KBM-7 (cell line): ENCODE data around the gene SPDYE3.
A peak's percentile ranks its signal among the peaks of the same experiment; 100 is the strongest.
"Not testable (repeated sequence)": the region's sequence is repeated elsewhere in the genome, so short reads cannot be mapped to it uniquely, and the experiment has no call there.

Experiments used
- DNase-seq: peaks from one replicate; pipeline ENCODE4 v3.0.0-alpha.2; 2015
- in situ Hi-C: fragments of 300-500 bp; cut with MboI; formaldehyde crosslinking; loops from 2 replicates; pipeline ENCODE4 v1.14.3; 2020; ENCODE audit warnings: low sequenced_read_pairs, low pct_unique_long_range_greater_than_20kb, mixed read lengths

Gene SPDYE3

DNA sequence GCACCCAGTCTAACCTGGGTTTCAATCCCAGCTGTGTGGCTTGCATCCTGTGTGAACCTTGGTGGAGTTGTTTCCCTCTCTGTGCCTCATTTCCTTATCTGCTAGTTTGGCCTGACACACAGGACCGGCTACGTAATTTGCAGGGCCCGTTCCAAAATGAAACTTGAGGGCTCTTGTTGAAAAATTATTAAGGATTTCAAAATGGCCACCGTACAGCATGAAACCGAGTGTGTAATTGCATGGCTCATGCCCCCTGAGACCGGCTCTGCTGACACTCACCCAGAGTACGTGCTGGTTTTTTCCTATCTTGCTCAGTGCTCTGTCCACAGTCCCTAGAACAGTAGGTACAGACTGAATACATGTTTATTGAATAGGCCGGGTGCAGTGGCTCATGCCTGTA lies 24.4 kb upstream of the SPDYE3 start:
- in situ Hi-C loops, DNase-seq: not testable (repeated sequence)

DNA sequence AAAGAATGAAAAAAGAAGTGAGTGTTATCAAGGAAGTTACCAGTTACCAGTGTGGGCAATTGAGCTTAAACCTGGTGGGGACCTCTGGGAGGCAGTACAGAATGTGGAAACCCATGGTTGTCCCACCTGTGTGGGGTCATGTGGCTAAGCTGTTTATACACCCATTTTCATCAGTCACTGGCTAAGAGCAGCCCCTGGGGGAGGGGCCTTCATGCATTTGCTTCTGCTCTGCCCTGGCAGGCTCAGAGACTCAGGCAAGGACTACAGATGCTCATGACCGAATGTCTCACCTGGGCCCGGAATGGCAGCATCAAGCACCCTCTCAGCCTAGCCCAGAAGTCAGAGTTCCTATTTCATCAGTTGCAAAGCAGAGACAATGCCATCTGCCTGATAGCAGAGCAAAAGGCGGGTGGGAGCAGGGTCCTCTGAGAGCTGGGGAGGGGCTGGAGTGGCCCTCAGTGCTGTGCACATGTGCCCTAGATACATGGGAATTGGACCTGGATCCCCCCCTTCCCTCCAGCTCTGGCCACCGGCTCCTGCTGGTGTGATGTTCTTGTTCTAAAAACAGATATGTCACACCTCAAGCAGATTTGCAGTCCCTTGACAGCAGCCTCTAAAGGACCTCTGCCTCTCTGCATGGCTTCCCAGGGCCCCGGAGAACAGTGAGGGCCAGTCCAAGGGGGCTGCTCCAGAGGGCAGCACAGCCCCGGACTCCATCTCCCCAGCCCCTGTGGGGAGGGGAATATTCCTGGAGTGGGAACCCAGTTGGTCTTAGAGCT lies 20.1 kb upstream of the SPDYE3 start:
- DNase-seq, in situ Hi-C loops: not testable (repeated sequence)

DNA sequence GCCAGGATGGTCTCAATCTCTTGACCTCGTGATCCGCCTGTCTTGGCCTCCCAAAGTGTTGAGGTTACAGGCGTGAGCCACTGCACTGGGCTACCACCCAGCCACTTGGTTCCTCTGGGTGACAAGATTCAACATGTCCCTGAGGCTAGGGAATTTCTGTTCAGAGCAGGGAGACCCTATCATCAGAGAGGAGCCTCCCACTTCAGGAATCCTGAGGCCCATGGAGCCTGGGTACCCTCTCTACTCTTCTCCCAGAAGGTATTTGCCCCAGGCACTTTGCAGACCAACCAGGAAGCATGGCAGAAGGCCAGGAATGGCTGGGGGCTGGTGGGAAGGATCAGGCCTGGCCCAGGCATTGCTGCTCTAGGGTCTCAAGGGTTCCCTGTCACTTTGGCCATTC lies 19.2 kb upstream of the SPDYE3 start:
- in situ Hi-C loops, DNase-seq: not testable (repeated sequence)

DNA sequence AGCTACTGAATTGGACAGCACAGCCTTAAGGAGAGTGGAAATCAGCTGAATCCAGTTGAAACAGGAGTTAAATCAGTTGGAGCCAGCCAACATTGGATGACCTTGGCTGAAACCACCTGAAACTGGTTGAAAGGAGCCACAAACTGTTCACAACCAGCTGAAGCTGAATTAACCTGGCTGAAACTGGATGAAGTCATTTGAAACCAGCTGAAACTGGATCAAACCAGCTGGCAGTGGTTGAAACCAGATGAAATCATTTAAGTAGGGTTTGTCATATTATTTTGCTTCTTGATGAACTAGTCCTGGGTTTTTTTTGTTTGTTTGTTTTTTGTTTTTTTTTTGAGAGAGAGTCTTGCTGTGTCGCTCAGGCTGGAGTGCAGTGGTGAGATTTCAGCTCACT lies 15.3 kb upstream of the SPDYE3 start:
- in situ Hi-C loops, DNase-seq: not testable (repeated sequence)

DNA sequence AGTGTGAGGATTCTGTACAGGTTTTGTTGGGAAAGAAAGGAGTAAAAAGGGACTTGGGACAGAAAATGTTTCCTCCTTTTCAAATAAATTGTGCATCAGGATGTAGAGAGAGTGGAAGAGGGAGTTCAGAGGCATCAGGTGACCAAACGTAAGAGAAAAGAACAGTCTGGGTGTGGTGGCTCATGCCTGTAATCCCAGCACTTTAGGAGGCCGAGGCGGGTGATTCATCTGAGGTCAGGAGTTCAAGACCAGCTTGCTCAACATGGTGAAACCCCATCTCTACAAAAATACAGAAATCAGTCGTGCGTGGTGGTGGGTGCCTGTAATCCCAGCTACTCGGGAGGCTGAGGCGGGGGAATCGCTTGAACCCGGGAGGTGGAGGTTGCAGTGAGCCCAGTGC lies 12.2 kb upstream of the SPDYE3 start:
- in situ Hi-C loops, DNase-seq: not testable (repeated sequence)

DNA sequence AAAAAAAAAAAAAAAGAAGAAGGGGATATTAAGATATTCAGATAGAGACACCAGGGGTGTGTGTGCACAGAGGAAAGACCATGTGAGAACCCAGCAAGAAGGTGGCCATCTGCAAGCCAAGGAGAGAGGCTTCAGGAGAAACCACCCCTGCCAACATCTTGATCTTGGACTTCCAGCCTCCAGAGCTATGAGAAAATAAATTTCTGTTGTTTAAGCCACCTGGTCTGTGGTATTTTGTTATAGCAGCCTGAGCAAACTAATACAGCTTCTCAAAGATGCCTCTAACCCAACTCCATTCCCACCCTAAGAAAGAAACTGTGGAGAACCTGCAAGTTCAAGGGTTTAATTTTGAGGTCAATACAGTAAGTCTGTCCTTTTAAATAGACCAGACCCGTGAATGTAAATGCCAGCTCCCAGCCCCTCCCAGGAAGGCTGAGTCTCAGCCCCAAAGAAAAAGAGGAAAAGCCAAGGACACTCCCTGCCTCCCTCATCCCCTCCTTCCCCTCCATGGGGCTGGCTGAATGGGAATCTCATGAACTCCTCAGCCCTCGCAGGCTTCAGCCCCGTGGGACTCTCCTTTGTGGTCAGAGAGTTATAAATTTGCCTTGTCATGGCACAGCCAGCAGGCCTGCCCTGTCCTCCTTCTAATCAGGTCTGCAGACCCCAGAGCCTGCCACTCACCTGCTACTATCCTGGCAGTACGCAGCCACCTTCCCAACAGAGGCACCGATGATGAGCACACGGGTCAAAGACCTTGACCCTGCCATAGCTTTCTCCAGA lies 9.5 kb upstream of the SPDYE3 start:
- in situ Hi-C loops, DNase-seq: not testable (repeated sequence)

DNA sequence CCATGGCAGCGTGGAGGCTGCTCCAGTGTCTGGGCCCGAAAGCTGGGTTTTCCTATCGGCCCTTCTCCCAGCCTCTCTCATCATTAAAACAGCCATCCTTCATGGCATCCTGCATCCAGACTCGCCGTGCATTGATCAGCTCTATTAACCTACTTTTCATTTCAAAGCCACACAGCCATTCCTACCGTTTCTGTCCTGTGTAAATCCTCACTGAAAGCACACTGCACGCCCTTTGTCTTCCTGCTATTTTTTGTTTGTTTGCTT lies 8.9 kb upstream of the SPDYE3 start:
- in situ Hi-C loops: not testable (repeated sequence)

DNA sequence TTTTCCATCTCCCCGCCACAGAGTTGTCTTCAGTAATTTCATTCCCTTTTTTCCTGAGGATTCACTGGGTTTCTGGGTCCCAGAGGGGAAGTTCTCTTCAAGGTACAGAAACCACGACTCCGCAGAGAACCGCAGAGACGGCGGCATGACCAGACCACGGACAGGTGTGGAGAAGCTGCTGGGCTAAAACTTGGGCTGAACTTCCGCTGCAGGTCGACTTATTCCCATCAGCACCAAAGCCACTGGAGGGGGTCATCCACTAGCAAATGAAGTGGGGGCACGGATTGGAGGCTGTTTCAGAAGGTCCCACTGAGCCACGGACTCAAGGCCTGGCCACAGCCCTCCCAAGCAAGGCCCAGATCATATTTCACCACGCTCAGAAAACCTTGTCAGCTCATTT lies 3.0 kb upstream of the SPDYE3 start:
- in situ Hi-C loops, DNase-seq: not testable (repeated sequence)

More for the DNA sequence above, 8.9 kb upstream of the SPDYE3 start:
- DNase-seq: not testable (repeated sequence)

DNA sequence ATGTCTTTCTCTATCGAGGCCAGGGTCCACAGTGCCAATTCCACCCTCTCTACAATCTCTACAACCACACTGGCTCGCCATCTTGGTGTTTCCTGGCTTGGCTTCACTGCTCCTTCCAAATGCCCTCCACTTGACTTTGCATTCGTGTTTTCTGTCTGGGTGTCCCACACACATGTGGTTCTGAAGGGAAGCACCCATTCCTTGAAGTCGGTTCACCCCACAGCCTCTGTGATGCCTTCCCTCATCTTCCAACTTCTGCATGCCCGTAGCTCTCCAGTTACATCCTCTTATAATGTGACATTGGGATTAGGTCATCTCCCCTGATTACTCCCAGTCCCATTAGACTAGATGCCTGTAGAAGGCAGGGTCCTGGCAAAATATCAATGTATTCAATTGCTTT lies 10.8 kb downstream of the SPDYE3 start:
- in situ Hi-C loops: not testable (repeated sequence)
- DNase-seq: peak; percentile 20

DNA sequence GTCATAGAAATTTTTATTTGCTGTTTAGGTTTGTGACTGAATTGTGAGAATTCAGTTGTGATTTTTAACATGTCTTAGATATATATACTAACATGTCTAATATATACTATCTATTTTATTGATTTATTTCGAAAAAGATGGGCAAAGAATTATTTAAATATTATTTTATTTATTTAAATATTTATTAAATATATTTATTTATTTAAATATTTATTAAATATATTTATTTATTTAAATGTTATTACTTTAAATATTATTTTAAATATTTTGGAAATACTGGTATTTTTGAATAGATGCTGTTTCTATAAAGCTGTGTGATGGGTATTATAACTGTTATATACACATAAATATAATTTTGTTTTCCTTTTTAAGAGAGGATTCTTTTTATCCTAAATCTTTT lies 14.1 kb downstream of the SPDYE3 start:
- DNase-seq, in situ Hi-C loops: not testable (repeated sequence)

DNA sequence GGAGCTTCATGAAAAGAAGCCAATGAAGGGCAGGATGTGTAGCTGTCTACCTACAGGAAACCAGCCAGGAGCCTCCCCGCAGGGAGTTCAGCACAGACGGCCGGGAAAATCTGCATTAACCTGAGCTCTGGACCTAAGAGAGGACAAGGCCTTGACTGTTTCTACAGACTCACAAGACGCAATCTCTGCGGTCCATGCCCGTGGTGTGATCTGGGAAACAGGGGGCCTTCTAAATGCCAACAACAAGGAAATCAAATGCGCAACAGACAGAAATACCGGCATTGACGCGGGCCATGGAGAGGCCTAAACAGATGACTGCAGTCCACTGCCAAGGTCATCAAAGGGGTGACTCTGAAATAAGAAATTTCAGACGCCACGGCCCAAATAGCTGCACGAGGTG lies 16.7 kb downstream of the SPDYE3 start:
- in situ Hi-C loops, DNase-seq: not testable (repeated sequence)

DNA sequence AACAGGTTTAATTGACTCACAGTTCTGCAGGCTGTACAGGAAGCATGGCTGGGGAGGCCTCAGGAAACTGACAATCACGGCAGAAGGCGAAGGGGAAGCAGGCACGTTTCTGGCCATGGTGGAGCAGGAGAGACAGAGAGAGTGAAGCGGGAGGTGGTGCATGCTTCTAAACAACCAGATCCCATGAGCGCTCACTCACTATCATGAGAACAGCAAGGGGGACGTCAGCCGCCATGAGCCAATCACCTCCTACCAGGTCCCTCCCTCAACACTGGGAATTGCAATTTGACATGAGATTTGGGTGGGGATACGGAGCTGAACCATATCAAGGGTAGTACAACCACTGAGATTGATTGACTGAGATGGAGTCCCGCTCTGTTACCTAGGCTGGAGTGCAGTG lies 18.2 kb downstream of the SPDYE3 start:
- in situ Hi-C loops: not testable (repeated sequence)
- DNase-seq: peak; percentile 15

DNA sequence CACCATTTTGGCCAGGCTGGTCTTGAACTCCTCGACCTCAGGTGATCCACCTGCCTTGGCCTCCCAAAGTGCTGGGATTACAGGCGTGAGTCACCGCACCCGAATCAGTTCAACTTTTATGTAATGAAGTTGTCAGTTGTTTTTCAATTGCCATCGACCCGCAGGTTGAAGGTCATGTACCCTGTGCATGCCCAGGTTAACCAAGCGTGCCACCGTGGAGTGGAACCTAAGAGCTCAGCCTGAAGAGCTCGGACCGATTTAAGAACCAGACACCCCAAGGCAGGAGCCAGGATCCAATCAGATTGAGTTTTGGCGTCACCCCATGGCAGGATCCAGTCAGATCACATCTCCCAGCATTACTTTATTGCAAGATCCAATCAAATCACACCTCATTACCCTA lies 19.4 kb downstream of the SPDYE3 start:
- in situ Hi-C loops, DNase-seq: not testable (repeated sequence)

DNA sequence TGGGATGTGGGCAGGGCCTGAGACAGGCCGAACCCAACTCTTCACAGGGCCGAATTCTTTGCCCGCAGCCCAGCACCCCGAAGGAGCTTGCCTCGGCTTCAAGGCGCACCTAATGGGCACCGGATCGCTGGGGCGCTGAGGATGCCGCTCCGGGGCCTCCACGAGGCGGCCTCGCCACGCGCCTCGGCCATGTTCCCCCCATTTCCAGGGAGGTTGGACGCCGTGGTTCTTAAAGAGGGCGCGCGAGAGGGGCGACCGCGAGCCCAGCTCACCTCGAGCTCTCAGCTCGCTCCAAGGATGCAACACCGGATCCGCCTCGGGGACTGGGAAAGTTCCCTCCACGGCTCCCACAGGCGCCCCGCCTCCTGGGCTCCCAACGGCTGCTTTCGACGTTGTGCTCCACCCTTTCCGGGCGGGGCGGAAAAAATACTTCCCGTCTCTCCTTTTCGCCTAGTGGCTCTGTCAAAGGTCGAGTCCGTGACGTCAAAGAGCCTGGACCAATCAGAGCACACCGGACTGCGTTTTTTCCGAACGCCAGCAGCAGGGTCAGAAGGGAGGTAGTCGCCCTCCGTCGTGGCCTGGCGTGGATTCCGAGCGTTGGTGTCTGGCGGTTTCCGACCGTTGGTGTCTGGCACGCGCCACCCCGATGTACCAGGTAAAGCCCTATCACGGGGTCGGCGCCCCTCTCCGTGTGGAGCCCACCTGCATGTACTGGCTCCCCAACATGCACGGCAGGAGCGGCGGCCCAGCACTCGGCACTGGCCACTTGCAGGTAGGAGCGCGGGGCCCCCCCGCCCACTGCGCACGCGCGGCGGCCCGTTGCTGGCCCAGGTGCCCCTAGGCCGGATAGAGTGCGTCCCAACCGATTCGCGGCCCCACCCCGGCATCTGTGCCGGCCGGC lies 28.3 kb downstream of the SPDYE3 start:
- in situ Hi-C loops: not testable (repeated sequence)
- peak; percentile 97 for DNase-seq

DNA sequence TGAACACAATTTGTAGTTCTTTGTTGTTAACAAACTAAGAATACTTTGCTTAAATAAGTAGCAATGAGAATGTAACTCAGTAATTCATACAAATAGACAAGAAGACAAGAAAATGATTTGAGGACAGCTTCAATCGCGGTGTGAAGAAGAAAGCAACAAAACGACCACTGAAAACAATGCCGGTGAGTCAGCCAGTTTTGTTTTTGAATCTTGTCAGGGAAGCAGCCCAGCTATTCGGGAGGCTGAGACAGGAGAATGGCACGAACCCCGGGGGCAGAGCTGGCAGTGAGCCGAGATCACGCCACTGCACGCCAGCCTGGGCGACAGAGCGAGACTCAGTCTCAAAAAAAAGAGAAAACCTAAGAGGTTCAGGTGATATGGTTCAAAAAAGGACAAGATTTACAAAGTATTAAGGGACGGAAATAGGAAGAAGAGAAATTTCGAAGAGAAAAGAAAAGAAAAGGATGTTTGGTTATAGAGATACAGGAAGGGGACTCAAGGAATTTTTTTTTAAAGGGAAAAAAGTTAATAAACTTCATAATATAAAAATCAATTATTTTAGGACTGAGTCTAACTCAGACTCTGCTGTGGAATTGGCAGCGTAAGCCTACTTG lies 30.7 kb downstream of the SPDYE3 start:
- in situ Hi-C loops, DNase-seq: not testable (repeated sequence)

DNA sequence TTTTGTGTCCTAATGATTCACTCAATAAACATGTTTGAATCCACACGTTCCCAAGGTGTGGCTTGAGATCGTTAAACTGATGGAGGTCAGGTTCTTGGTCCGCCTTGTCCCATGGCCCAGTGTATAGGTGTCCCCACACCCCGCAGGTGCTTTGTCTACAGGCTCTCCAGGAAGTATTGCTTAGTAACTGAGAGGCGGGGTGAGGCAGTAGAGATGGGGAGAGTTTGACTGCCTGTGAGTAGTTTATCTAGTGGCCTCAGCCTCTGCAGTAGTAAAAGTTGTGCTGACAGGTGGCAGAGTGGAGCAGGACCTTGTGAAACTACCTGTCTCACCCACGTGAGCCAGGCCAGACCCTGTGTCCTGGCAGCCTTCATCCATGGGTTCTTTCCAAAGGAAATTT lies 33.8 kb downstream of the SPDYE3 start:
- in situ Hi-C loops, DNase-seq: not testable (repeated sequence)

DNA sequence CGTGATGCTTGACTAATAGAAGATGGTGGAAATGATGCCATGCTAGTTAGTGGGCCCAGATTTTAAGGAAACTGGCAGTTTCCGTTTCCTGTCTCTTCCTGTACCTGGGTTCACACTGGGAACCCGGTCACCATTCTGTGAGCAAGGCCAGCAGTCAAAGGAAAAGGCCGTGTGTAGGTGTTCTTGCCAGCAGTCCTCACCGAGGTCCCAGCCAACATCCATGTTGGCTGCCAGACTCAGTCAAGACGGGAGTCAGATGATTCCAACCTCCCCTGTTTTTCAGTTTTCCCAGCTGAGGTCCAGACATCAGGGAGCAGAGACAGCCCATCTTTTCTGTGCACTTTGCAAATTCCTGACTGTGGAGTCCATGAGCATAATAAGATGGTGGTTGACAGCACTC lies 35.3 kb downstream of the SPDYE3 start:
- in situ Hi-C loops: no loop called here
- no peak for DNase-seq

DNA sequence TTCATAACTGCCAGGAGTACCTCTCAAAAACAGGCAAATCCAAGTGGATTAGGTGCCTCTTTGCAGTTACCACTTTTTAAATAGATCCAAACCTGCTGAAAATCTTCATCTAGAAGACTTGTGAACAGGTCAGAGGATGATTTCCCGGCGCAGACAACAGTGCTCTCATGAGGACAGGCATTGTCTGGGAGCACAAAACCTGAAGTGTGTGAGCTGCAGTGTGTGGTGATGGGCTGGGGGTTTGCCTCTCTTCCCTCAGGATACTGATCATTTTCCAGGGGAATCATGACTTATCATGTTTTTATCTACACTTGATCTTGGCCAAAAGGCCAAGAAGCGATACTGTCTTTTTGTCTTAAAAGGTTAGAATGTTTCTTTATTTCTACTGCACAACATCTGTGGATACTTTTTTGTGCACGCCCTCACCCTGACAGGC lies 36.6 kb downstream of the SPDYE3 start:
- DNase-seq, in situ Hi-C loops: not testable (repeated sequence)
